WTC11 (cell line): Measurements from ENCODE around the gene GPC6. TPM values are rescaled to one million over a fixed set of nuclear protein-coding genes. Genes with fewer than 3 reads are reported as not detected.

ENCODE experiments used
- ATAC-seq: fragments of 200-7000 bp; cut with Tn5 transposase; 2 replicates; pipeline ENCODE4 v1.10.0; 2021; ENCODE audit warnings: mild to moderate bottlenecking, moderate library complexity
- CTCF ChIA-PET: fragments of 300-600 bp; sonication (Branson Sonifier 250); formaldehyde crosslinking; loops from one replicate; lab custom pipeline; 2021; ENCODE audit warnings: antibody characterized with exemption; lab: Charles Lee
- POLR2A ChIA-PET: fragments of 350-600 bp; sonication (Branson Sonifier 250); formaldehyde crosslinking; loops from one replicate; lab custom pipeline; 2021; ENCODE audit warnings: antibody characterized with exemption; lab: Charles Lee
- DNase-seq: peaks from one replicate; pipeline ENCODE4 v3.0.0; 2021; ENCODE audit warnings: low spot score
- H3K27ac Mint-ChIP-seq: 2 replicates; pipeline ENCODE4 v1.8.0; 2021; ENCODE audit warnings: mixed read lengths
- H3K27me3 Mint-ChIP-seq: 2 replicates; pipeline ENCODE4 v1.8.0; 2021; ENCODE audit warnings: low read depth, mild to moderate bottlenecking, moderate library complexity, mixed read lengths
- H3K36me3 Mint-ChIP-seq: 2 replicates; pipeline ENCODE4 v1.8.0; 2021; ENCODE audit warnings: mixed read lengths
- H3K4me1 Mint-ChIP-seq: 2 replicates; pipeline ENCODE4 v1.8.0; 2022; ENCODE audit warnings: mixed read lengths
- H3K4me3 Mint-ChIP-seq: 2 replicates; pipeline ENCODE4 v1.8.0; 2021; ENCODE audit warnings: mild to moderate bottlenecking, moderate library complexity, mixed read lengths
- H3K9me3 Mint-ChIP-seq: 2 replicates; pipeline ENCODE4 v1.8.0; 2021; ENCODE audit warnings: mixed read lengths
- CREB1 ChIP-seq: sonication (generic); formaldehyde crosslinking; IDR thresholded peaks from 2 replicates; pipeline ENCODE4 v1.8.0; 2023; ENCODE audit warnings: mild to moderate bottlenecking, missing genetic modification reagents
- CREM ChIP-seq: sonication (generic); formaldehyde crosslinking; IDR thresholded peaks from 2 replicates; pipeline ENCODE4 v1.8.1; 2022; ENCODE audit warnings: mild to moderate bottlenecking, missing genetic modification reagents, moderate library complexity
- GABPB1 ChIP-seq: sonication (generic); formaldehyde crosslinking; IDR thresholded peaks from 2 replicates; pipeline ENCODE4 v1.8.1; 2023; ENCODE audit warnings: mild to moderate bottlenecking, missing genetic modification reagents
- HMGA2 ChIP-seq: fragments of 250-450 bp; sonication (Bioruptor Pico); IDR thresholded peaks from 2 replicates; pipeline ENCODE4 v1.4.0; 2021; ENCODE audit warnings: mild to moderate bottlenecking, moderate library complexity
- KAT7 ChIP-seq: sonication (generic); formaldehyde crosslinking; IDR thresholded peaks from 2 replicates; pipeline ENCODE4 v1.8.1; 2023; ENCODE audit warnings: missing genetic modification reagents, mild to moderate bottlenecking, borderline replicate concordance
- OVOL2 ChIP-seq: fragments of 250-450 bp; sonication (Bioruptor Pico); IDR thresholded peaks from 2 replicates; pipeline ENCODE4 v1.9.0; 2021; ENCODE audit warnings: mild to moderate bottlenecking, borderline replicate concordance
- ZNF232 ChIP-seq: sonication (generic); formaldehyde crosslinking; IDR thresholded peaks from 2 replicates; pipeline ENCODE4 v1.8.0; 2022; ENCODE audit warnings: mild to moderate bottlenecking, missing genetic modification reagents
- total RNA-seq: library from RNA; stranded (reverse); gene quantifications from 3 replicates; pipeline ENCODE4 v1.2.3, GENCODE V29; 2021
- TF ChIP-seq, protein P1 (sequence below): fragments of 250-450 bp; sonication (Bioruptor Pico); conservative IDR thresholded peaks from 2 replicates; pipeline ENCODE4 v1.9.0; 2021; ENCODE audit warnings: mild to moderate bottlenecking
- TF ChIP-seq, protein P2 (sequence below): sonication (generic); formaldehyde crosslinking; conservative IDR thresholded peaks from 2 replicates; pipeline ENCODE4 v1.8.1; 2023; ENCODE audit warnings: mild to moderate bottlenecking, low read depth, missing genetic modification reagents, moderate library complexity
- TF ChIP-seq, protein P3 (sequence below): sonication (generic); formaldehyde crosslinking; IDR thresholded peaks from 2 replicates; pipeline ENCODE4 v1.8.0; 2023; ENCODE audit warnings: missing genetic modification reagents
- TF ChIP-seq, protein P4 (sequence below): sonication (generic); formaldehyde crosslinking; IDR thresholded peaks from 2 replicates; pipeline ENCODE4 v1.8.0; 2023; ENCODE audit warnings: missing genetic modification reagents, mild to moderate bottlenecking, borderline replicate concordance
- TF ChIP-seq, protein P5 (sequence below): sonication (generic); formaldehyde crosslinking; IDR thresholded peaks from 2 replicates; pipeline ENCODE4 v1.8.1; 2023; ENCODE audit warnings: mild to moderate bottlenecking, missing genetic modification reagents, moderate library complexity

GPC6 gene
- total RNA-seq, 1 experiment from 2014 or later: 19.5 TPM

DNA sequence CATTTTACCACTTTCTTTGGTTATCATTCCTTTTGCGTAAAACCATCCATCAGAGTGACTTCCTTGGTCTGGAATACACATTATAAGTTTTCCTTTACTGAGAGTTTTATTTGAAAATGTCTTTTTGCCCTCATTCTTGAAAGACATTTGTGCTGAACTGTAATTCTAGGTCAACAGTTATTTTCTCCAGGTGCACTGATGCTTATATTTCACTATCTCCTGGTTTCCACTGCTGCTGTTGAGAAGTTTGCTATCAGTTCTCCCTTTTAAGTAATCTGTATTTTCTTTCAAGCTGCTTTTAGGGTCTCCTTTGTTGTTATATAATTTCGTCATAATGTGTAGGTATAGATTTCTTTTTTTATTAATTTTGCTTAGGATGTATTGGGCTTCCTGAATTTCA lies 1092.9 kb downstream of the GPC6 start:
- Mint-ChIP-seq H3K27me3 (no peaks in the 10 kb centered on the region; the same call in 1 of the 2 replicates), H3K9me3 (peaks cover 10% of the 10 kb centered on the region)
- POLR2A ChIA-PET: no interaction called here
- DNase-seq: no peak
- TF ChIP-seq CREM (CRISPR knock-in tag): no peak
- TF ChIP-seq OVOL2 (CRISPR knock-in tag): no peak
- TF ChIP-seq, protein P1, sequence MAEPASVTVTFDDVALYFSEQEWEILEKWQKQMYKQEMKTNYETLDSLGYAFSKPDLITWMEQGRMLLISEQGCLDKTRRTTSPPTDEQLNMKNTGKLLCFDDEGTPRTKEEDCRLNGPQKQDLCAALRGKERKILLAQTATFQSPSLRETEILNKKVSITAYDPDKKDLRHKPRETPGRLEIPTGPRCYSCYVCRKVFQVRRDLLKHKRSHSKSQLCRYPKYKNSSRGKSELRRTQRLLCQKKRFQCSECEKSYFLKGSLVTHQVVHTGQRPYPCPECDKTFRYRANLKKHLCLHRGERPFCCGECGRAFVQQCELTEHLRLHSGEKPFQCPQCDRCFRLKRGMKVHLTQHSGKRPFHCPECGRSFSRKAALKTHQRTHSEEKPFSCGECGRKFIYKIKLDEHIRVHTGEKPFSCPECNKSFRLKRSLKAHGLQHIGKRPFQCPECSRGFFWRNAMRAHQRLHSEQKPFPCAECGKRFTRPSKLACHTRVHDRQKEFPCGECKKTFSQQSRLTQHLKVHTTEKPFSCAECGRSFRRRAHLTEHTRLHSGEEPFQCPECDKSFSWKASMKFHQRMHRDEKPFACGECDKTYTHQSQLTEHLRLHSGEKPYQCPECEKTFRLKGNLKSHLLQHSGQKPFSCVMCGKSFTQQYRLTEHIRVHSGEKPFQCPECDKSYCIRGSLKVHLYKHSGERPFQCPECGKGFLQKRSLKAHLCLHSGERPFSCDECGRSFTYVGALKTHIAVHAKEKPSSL: no peak
- TF ChIP-seq, protein P2, sequence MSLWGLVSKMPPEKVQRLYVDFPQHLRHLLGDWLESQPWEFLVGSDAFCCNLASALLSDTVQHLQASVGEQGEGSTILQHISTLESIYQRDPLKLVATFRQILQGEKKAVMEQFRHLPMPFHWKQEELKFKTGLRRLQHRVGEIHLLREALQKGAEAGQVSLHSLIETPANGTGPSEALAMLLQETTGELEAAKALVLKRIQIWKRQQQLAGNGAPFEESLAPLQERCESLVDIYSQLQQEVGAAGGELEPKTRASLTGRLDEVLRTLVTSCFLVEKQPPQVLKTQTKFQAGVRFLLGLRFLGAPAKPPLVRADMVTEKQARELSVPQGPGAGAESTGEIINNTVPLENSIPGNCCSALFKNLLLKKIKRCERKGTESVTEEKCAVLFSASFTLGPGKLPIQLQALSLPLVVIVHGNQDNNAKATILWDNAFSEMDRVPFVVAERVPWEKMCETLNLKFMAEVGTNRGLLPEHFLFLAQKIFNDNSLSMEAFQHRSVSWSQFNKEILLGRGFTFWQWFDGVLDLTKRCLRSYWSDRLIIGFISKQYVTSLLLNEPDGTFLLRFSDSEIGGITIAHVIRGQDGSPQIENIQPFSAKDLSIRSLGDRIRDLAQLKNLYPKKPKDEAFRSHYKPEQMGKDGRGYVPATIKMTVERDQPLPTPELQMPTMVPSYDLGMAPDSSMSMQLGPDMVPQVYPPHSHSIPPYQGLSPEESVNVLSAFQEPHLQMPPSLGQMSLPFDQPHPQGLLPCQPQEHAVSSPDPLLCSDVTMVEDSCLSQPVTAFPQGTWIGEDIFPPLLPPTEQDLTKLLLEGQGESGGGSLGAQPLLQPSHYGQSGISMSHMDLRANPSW (CRISPR knock-in tag): no peak
- no peak for TF ChIP-seq ZNF232 (CRISPR knock-in tag)
- TF ChIP-seq CREB1: no peak
- no peak for TF ChIP-seq KAT7 (CRISPR knock-in tag)
- TF ChIP-seq, protein P3, sequence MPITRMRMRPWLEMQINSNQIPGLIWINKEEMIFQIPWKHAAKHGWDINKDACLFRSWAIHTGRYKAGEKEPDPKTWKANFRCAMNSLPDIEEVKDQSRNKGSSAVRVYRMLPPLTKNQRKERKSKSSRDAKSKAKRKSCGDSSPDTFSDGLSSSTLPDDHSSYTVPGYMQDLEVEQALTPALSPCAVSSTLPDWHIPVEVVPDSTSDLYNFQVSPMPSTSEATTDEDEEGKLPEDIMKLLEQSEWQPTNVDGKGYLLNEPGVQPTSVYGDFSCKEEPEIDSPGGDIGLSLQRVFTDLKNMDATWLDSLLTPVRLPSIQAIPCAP: no peak
- TF ChIP-seq, protein P4, sequence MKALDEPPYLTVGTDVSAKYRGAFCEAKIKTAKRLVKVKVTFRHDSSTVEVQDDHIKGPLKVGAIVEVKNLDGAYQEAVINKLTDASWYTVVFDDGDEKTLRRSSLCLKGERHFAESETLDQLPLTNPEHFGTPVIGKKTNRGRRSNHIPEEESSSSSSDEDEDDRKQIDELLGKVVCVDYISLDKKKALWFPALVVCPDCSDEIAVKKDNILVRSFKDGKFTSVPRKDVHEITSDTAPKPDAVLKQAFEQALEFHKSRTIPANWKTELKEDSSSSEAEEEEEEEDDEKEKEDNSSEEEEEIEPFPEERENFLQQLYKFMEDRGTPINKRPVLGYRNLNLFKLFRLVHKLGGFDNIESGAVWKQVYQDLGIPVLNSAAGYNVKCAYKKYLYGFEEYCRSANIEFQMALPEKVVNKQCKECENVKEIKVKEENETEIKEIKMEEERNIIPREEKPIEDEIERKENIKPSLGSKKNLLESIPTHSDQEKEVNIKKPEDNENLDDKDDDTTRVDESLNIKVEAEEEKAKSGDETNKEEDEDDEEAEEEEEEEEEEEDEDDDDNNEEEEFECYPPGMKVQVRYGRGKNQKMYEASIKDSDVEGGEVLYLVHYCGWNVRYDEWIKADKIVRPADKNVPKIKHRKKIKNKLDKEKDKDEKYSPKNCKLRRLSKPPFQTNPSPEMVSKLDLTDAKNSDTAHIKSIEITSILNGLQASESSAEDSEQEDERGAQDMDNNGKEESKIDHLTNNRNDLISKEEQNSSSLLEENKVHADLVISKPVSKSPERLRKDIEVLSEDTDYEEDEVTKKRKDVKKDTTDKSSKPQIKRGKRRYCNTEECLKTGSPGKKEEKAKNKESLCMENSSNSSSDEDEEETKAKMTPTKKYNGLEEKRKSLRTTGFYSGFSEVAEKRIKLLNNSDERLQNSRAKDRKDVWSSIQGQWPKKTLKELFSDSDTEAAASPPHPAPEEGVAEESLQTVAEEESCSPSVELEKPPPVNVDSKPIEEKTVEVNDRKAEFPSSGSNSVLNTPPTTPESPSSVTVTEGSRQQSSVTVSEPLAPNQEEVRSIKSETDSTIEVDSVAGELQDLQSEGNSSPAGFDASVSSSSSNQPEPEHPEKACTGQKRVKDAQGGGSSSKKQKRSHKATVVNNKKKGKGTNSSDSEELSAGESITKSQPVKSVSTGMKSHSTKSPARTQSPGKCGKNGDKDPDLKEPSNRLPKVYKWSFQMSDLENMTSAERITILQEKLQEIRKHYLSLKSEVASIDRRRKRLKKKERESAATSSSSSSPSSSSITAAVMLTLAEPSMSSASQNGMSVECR (CRISPR knock-in tag): no peak
- TF ChIP-seq, all 79 proteins: peak for 0
- Mint-ChIP-seq H3K4me1 (peaks cover 11% of the 10 kb centered on the region), H3K4me3 (no peak overlapping the region), H3K36me3 (no peaks in the 10 kb centered on the region), H3K27ac (no peak overlapping the region)
- CTCF ChIA-PET: no interaction called here
- ATAC-seq: no peak

DNA sequence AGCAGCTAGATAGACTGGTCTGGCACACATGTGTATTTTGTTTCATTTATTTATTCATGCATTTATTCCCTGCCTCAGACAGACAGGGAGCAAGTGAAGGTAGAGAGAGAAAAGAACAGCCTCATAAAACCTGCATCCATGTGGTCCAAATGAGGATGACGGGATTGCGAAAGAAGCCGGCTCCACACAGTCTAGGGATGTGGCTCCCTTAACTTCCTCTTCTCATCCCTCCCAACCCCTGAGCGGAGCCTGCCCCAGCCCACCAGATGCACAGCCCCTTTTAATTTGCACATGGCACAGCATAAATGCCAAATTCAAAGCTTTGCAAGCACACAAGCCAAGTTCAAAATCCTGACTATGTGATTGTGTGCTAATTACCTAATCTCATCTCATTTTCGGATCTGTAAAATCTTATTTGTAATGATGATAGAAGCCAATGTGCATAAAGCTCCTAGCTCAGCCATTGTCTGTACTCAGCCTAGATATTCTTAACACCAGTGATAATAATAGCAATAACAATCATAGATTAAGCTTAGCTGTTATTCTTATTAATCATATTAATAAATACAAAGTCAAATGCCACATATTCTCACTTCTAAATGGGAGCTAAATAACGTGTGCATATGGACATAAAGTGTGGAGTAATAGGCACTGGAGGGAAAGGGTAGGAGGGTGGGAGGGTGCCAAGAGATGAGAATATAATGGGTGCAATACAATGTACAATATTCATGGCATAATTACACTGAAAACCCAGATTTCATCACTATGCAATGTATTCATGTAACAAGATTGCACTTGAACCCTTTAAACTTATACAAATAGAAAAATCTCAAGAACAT lies 1096.5 kb downstream of the GPC6 start:
- Mint-ChIP-seq H3K27me3 (no peaks in the 10 kb centered on the region; the same call in 1 of the 2 replicates), H3K36me3 (no peaks in the 10 kb centered on the region), H3K9me3 (peaks cover 10% of the 10 kb centered on the region), H3K27ac (no peak overlapping the region), H3K4me1 (peaks cover 23% of the 10 kb centered on the region), H3K4me3 (no peak overlapping the region)
- ChIA-PET CTCF (no interaction called here), POLR2A (no interaction called here)
- DNase-seq (no peak), ATAC-seq (no peak; the same call in 1 of the 2 replicates)
- no peak for TF ChIP-seq GABPB1 (CRISPR knock-in tag)
- TF ChIP-seq, protein P5, sequence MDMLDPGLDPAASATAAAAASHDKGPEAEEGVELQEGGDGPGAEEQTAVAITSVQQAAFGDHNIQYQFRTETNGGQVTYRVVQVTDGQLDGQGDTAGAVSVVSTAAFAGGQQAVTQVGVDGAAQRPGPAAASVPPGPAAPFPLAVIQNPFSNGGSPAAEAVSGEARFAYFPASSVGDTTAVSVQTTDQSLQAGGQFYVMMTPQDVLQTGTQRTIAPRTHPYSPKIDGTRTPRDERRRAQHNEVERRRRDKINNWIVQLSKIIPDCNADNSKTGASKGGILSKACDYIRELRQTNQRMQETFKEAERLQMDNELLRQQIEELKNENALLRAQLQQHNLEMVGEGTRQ (CRISPR knock-in tag): no peak
- TF ChIP-seq HMGA2 (CRISPR knock-in tag): no peak
